ENCODE measurements around the gene DHRS3. TPM values are rescaled to one million over a fixed set of nuclear protein-coding genes. Genes with fewer than 3 reads are reported as not detected.

DHRS3 gene
- total RNA-seq, 1 experiment from 2014 or later = 37.7 TPM

DNA sequence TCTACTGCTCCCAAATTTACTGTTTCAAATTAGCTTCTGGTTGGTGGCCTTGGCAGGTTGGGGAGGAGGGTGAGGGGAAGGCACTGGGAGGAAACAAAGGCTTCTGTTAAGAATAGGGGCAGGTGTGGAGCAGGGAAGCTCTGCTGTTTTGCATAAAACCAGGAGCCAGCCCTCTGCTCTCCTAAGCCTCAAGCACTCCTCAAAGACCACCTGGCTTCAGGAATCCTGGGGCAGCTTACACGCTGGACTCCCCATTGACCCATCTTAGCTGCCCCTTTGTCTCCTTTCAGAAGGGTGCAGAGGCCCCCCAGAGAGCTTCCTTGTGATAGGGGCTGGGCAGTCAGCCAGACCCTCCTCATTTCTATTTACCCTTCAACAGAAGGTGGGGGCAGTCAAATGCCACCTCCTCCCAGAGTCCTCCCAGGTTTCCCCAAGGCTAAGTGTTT lies 11.5 kb upstream of the DHRS3 start (continued):
- TF ChIP-seq, protein P1, sequence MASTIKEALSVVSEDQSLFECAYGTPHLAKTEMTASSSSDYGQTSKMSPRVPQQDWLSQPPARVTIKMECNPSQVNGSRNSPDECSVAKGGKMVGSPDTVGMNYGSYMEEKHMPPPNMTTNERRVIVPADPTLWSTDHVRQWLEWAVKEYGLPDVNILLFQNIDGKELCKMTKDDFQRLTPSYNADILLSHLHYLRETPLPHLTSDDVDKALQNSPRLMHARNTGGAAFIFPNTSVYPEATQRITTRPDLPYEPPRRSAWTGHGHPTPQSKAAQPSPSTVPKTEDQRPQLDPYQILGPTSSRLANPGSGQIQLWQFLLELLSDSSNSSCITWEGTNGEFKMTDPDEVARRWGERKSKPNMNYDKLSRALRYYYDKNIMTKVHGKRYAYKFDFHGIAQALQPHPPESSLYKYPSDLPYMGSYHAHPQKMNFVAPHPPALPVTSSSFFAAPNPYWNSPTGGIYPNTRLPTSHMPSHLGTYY (CRISPR knock-in tag; IDR thresholded peaks at IDR 0.05) = no peak
- TF ChIP-seq NR3C1 (CRISPR knock-in tag; conservative IDR thresholded peaks at IDR 0.05; ENCODE audit: low read depth) (no peak), HMGA2 (CRISPR knock-in tag; IDR thresholded peaks at IDR 0.05) (no peak), MAX (CRISPR knock-in tag; IDR thresholded peaks at IDR 0.05) (no peak; the same call in 1 of the 2 replicates), FOXP1 (CRISPR knock-in tag; IDR thresholded peaks at IDR 0.05; ENCODE audit: borderline replicate concordance) (no peak), ZNF219 (CRISPR knock-in tag; IDR thresholded peaks at IDR 0.05; ENCODE audit: borderline replicate concordance) (no peak), ETV6 (CRISPR knock-in tag; IDR thresholded peaks at IDR 0.05) (peak; percentile 77; the same call in 1 of the 2 replicates), USF1 (CRISPR knock-in tag; IDR thresholded peaks at IDR 0.05) (0 out of 2 replicates have a peak, but pooled peaks have one; percentile 13), ZNF263 (CRISPR knock-in tag; IDR thresholded peaks at IDR 0.05; ENCODE audit: low read depth) (peak; percentile 76), ZNF423 (CRISPR knock-in tag; IDR thresholded peaks at IDR 0.05) (peak; percentile 100), ZNF512 (CRISPR knock-in tag; IDR thresholded peaks at IDR 0.05; ENCODE audit: borderline replicate concordance) (no peak), FOXK1 (CRISPR knock-in tag; IDR thresholded peaks at IDR 0.05) (0 out of 2 replicates have a peak, but pooled peaks have one; percentile 45), PRRX2 (CRISPR knock-in tag; IDR thresholded peaks at IDR 0.05) (no peak), ZBTB21 (CRISPR knock-in tag; IDR thresholded peaks at IDR 0.05; ENCODE audit: borderline replicate concordance) (no peak)
- TF ChIP-seq, protein P2, sequence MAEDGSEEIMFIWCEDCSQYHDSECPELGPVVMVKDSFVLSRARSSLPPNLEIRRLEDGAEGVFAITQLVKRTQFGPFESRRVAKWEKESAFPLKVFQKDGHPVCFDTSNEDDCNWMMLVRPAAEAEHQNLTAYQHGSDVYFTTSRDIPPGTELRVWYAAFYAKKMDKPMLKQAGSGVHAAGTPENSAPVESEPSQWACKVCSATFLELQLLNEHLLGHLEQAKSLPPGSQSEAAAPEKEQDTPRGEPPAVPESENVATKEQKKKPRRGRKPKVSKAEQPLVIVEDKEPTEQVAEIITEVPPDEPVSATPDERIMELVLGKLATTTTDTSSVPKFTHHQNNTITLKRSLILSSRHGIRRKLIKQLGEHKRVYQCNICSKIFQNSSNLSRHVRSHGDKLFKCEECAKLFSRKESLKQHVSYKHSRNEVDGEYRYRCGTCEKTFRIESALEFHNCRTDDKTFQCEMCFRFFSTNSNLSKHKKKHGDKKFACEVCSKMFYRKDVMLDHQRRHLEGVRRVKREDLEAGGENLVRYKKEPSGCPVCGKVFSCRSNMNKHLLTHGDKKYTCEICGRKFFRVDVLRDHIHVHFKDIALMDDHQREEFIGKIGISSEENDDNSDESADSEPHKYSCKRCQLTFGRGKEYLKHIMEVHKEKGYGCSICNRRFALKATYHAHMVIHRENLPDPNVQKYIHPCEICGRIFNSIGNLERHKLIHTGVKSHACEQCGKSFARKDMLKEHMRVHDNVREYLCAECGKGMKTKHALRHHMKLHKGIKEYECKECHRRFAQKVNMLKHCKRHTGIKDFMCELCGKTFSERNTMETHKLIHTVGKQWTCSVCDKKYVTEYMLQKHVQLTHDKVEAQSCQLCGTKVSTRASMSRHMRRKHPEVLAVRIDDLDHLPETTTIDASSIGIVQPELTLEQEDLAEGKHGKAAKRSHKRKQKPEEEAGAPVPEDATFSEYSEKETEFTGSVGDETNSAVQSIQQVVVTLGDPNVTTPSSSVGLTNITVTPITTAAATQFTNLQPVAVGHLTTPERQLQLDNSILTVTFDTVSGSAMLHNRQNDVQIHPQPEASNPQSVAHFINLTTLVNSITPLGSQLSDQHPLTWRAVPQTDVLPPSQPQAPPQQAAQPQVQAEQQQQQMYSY (CRISPR knock-in tag; IDR thresholded peaks at IDR 0.05) = no peak
- TF ChIP-seq, protein P3, sequence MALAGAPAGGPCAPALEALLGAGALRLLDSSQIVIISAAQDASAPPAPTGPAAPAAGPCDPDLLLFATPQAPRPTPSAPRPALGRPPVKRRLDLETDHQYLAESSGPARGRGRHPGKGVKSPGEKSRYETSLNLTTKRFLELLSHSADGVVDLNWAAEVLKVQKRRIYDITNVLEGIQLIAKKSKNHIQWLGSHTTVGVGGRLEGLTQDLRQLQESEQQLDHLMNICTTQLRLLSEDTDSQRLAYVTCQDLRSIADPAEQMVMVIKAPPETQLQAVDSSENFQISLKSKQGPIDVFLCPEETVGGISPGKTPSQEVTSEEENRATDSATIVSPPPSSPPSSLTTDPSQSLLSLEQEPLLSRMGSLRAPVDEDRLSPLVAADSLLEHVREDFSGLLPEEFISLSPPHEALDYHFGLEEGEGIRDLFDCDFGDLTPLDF (CRISPR knock-in tag; IDR thresholded peaks at IDR 0.05) = no peak
- TF ChIP-seq, protein P4, sequence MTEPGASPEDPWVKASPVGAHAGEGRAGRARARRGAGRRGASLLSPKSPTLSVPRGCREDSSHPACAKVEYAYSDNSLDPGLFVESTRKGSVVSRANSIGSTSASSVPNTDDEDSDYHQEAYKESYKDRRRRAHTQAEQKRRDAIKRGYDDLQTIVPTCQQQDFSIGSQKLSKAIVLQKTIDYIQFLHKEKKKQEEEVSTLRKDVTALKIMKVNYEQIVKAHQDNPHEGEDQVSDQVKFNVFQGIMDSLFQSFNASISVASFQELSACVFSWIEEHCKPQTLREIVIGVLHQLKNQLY (CRISPR knock-in tag; IDR thresholded peaks at IDR 0.05) = no peak

DNA sequence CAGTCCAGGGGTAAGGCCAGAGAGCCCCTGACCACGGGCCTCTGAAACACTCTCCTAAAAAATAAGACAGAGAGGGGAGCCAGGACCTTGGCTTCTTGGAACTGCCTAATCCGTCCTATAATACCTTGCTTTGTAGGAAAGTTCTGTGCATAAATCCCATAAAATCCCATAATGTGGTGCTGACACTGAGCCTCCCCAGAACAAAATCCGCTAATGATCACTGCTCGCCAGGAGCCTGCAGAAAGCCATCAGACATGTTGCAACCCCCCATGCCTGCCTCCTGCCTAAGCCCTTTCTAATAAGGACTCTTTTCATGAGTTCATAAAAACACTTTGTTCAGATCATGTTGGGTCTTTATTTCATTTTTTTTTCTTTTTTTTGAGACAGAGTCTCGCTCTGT lies 9.3 kb upstream of the DHRS3 start:
- Mint-ChIP-seq H3K9me3 (no peaks in the 10 kb centered on the region), H3K36me3 (no peaks in the 10 kb centered on the region), H3K27ac (0 out of 2 replicates have a peak overlapping the region, but pooled peaks have one; percentile 23), H3K27me3 (ENCODE audit: low read depth) (no peaks in the 10 kb centered on the region; the same call in 1 of the 2 replicates), H3K4me1 (peaks cover 63% of the 10 kb centered on the region), H3K4me3 (no peak overlapping the region)
- ATAC-seq (no peak), DNase-seq (ENCODE audit: low spot score) (no peak)
- POLR2A ChIA-PET = no interaction called here
- TF ChIP-seq TP53 (CRISPR knock-in tag; IDR thresholded peaks at IDR 0.05) (no peak), SP1 (CRISPR knock-in tag; conservative IDR thresholded peaks at IDR 0.05) (no peak), IRF2 (CRISPR knock-in tag; IDR thresholded peaks at IDR 0.05; ENCODE audit: borderline replicate concordance, low read depth) (no peak), CREB1 (CRISPR knock-in tag; IDR thresholded peaks at IDR 0.05) (no peak), GTF2I (CRISPR knock-in tag; conservative IDR thresholded peaks at IDR 0.05) (no peak)
- TF ChIP-seq, protein P2 (CRISPR knock-in tag; IDR thresholded peaks at IDR 0.05) = no peak
- CTCF ChIA-PET = no interaction called here

Data from WTC11 (cell line).